ENCODE results near the gene SLAMF7. TPM values are rescaled to one million over a fixed set of nuclear protein-coding genes. Genes with fewer than 3 reads are reported as not detected.

Gene SLAMF7
- total RNA-seq, 1 experiment from 2014 or later, result 3.6 TPM

DNA sequence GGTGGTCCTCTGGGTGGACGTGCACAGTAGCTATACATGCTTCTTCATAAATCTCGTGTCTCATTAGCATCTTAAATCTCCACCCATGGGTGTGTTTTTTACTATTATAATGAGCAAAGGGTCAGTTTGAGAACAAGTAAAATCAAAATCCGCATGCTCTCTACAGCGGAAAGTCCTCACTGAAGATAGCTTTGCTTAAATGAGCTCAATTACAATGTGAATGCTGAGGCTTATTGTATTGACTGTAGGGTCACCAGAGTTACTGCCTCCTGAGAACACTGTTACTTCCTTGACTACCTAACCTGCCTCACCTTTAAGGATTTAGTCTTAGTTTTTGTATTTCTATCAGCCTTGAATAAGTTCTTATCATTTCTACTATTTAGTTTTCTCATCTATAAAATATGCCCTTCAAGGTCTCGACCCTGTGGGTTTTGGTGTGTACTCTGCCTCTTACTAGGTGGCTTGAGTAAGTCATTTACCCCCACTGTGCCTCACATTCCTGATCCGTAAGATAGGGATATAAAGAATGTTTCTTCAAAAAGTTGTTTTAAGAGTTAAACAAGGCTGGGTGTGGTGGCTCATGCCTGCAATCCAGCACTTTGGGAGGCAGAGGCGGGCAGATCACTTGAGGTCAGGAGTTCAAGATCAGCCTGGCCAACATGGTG, 7.9 kb downstream of the SLAMF7 start:
- Histone ChIP-seq H3K4me1 (replicated peaks; ENCODE audit: insufficient read depth) (peaks cover 22% of the 10 kb centered on the region), H3K79me2 (ENCODE audit: low read depth) (no peaks in the 10 kb centered on the region), H3K4me3 (no peak overlapping the region), H3K9me3 (ENCODE audit: insufficient read depth, low read depth) (0 out of 2 replicates have a peak, but pooled peaks cover 2% of the 10 kb centered on the region), H4K20me1 (ENCODE audit: insufficient read depth) (no peaks in the 10 kb centered on the region), H3K27me3 (ENCODE audit: insufficient read depth, low read depth) (peaks cover 12% of the 10 kb centered on the region; the same call in 1 of the 2 replicates), H3K4me2 (no peak overlapping the region), H3K9me2 (ENCODE audit: insufficient read depth) (no peaks in the 10 kb centered on the region), H2AFZ (no peak overlapping the region), H3K36me3 (ENCODE audit: low read depth) (no peaks in the 10 kb centered on the region), H3K27ac (no peak overlapping the region), H3F3A (ENCODE audit: insufficient read depth, low read depth) (peaks cover 6% of the 10 kb centered on the region; the same call in 1 of the 2 replicates)
- TF ChIP-seq, protein P1, sequence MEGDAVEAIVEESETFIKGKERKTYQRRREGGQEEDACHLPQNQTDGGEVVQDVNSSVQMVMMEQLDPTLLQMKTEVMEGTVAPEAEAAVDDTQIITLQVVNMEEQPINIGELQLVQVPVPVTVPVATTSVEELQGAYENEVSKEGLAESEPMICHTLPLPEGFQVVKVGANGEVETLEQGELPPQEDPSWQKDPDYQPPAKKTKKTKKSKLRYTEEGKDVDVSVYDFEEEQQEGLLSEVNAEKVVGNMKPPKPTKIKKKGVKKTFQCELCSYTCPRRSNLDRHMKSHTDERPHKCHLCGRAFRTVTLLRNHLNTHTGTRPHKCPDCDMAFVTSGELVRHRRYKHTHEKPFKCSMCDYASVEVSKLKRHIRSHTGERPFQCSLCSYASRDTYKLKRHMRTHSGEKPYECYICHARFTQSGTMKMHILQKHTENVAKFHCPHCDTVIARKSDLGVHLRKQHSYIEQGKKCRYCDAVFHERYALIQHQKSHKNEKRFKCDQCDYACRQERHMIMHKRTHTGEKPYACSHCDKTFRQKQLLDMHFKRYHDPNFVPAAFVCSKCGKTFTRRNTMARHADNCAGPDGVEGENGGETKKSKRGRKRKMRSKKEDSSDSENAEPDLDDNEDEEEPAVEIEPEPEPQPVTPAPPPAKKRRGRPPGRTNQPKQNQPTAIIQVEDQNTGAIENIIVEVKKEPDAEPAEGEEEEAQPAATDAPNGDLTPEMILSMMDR (conservative IDR thresholded peaks at IDR 0.05), result no peak
- no peak for TF ChIP-seq EZH2 (IDR thresholded peaks at IDR 0.05; ENCODE audit: low read depth)
- DNase-seq, result peak; percentile 44 to 62
- CTCF ChIA-PET, result no interaction called here
- BruUV-seq (replicated peaks), result no TSS peak
- intact Hi-C loops (cut with micrococcal nuclease; ENCODE audit: unreplicated experiment), result loop anchor here (1.0 kb wide), 1 partner anchor 20 kb away; no protein-coding TSS in a partner anchor
- POLR2A ChIA-PET (ENCODE audit: unreplicated experiment), result interaction anchor here (0.5 kb wide), 2 partner anchors 35 to 70 kb away, joined by 3 read pairs; no protein-coding TSS in a partner anchor

DNA sequence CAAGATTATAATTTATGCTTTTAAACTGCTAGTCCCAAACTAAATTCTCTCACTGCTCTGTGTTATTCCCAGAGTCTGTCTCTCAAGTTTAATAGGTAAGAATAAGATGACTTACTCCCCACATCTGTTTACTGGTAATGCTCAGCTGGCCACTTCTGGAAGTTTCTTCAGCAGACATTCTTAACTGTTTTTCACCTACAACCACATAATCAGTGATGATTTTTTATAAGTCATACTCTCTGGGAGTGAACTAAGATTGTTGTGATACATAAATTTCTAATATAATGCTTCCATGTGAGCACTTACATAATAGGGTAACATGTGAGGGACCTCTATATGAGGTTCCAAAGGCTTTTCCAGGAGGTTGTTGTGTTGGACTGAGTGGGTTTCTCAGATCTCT, 8.7 kb downstream of the SLAMF7 start:
- H3K9me2 ChIP-seq (ENCODE audit: insufficient read depth), result no peaks in the 10 kb centered on the region
- ChIA-PET CTCF (interaction anchor here (0.6 to 1.1 kb wide), 4 partner anchors 9 to 47 kb away, joined by 3 to 4 read pairs (median 4); partner anchors contain the start of gene SLAMF7), POLR2A (ENCODE audit: unreplicated experiment) (interaction anchor here (0.5 kb wide), 1 partner anchor 78 kb away, joined by 5 read pairs; no protein-coding TSS in a partner anchor)
- peaks cover 19% of the 10 kb centered on the region for H3K27me3 ChIP-seq (ENCODE audit: insufficient read depth, low read depth)
- H3K4me1 ChIP-seq (replicated peaks; ENCODE audit: insufficient read depth), result peaks cover 22% of the 10 kb centered on the region
- BruUV-seq (replicated peaks), result no TSS peak
- peaks cover 6% of the 10 kb centered on the region; the same call in 1 of the 2 replicates for H3F3A ChIP-seq (ENCODE audit: insufficient read depth, low read depth)
- H3K36me3 ChIP-seq (ENCODE audit: low read depth), result no peaks in the 10 kb centered on the region
- H3K9me3 ChIP-seq (ENCODE audit: insufficient read depth, low read depth), result 0 out of 2 replicates have a peak, but pooled peaks cover 2% of the 10 kb centered on the region
- intact Hi-C loops (cut with micrococcal nuclease; ENCODE audit: unreplicated experiment), result loop anchor here (1.0 to 2.0 kb wide), 4 partner anchors 20 to 83 kb away; no protein-coding TSS in a partner anchor
- TF ChIP-seq, protein P1 (conservative IDR thresholded peaks at IDR 0.05), result no peak
- TF ChIP-seq EZH2 (IDR thresholded peaks at IDR 0.05; ENCODE audit: low read depth), result no peak
- no peak overlapping the region for H3K4me2 ChIP-seq
- H3K27ac ChIP-seq, result no peak overlapping the region
- H4K20me1 ChIP-seq (ENCODE audit: insufficient read depth), result no peaks in the 10 kb centered on the region
- H3K79me2 ChIP-seq (ENCODE audit: low read depth), result no peaks in the 10 kb centered on the region
- no peak for DNase-seq
- no peak overlapping the region for H2AFZ ChIP-seq
- H3K4me3 ChIP-seq, result no peak overlapping the region

DNA sequence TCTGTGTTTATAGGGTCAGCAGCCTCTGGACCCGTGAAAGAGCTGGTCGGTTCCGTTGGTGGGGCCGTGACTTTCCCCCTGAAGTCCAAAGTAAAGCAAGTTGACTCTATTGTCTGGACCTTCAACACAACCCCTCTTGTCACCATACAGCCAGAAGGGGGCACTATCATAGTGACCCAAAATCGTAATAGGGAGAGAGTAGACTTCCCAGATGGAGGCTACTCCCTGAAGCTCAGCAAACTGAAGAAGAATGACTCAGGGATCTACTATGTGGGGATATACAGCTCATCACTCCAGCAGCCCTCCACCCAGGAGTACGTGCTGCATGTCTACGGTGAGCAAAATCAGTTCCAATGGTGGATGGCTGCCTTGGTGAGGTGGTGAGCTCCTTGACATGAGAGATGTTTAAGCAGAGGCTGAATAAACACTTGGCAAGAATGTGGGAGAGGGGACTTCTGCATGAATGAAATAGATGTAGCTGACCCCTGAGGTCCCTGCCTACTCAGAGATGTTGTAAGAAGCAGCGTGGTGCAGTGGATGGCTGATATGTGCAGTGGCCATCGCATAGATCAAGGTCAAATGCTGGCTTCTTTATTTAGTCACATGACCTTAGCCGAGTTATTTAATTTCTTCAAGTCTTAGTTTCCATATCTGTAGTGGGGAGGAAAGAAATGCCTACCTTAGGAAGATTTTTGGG, 9.3 kb downstream of the SLAMF7 start:
- no TSS peak for BruUV-seq (replicated peaks)
- ChIA-PET POLR2A (ENCODE audit: unreplicated experiment) (interaction anchor here (0.5 to 0.7 kb wide), 3 partner anchors 33 to 89 kb away, joined by 3 to 5 read pairs (median 3); no protein-coding TSS in a partner anchor), CTCF (interaction anchor here (0.6 to 1.1 kb wide), 4 partner anchors 9 to 47 kb away, joined by 3 to 4 read pairs (median 4); partner anchors contain the start of gene SLAMF7)
- Histone ChIP-seq H3K36me3 (ENCODE audit: low read depth) (no peaks in the 10 kb centered on the region), H3F3A (ENCODE audit: insufficient read depth, low read depth) (peaks cover 6% of the 10 kb centered on the region; the same call in 1 of the 2 replicates), H3K27ac (no peak overlapping the region), H3K4me1 (replicated peaks; ENCODE audit: insufficient read depth) (peaks cover 22% of the 10 kb centered on the region), H4K20me1 (ENCODE audit: insufficient read depth) (no peaks in the 10 kb centered on the region), H3K79me2 (ENCODE audit: low read depth) (no peaks in the 10 kb centered on the region), H3K9me3 (ENCODE audit: insufficient read depth, low read depth) (0 out of 2 replicates have a peak, but pooled peaks cover 2% of the 10 kb centered on the region), H3K27me3 (ENCODE audit: insufficient read depth, low read depth) (peaks cover 26% of the 10 kb centered on the region), H3K9me2 (ENCODE audit: insufficient read depth) (no peaks in the 10 kb centered on the region), H3K4me2 (0 out of 2 replicates have a peak overlapping the region, but pooled peaks have one; percentile 14), H3K4me3 (no peak overlapping the region), H2AFZ (no peak overlapping the region; the same call in 1 of the 2 replicates)
- intact Hi-C loops (cut with micrococcal nuclease; ENCODE audit: unreplicated experiment), result loop anchor here (1.0 to 2.0 kb wide), 3 partner anchors 32 to 82 kb away; no protein-coding TSS in a partner anchor
- TF ChIP-seq, protein P1 (conservative IDR thresholded peaks at IDR 0.05), result peak; percentile 40; the same call in 1 of the 2 replicates
- TF ChIP-seq EZH2 (IDR thresholded peaks at IDR 0.05; ENCODE audit: low read depth), result no peak
- peak; percentile 19 to 43 for DNase-seq

Data from PC-9 (cell line).